Neural progenitor cell (in vitro differentiated cells): Measurements from ENCODE around the gene TMEM186.

ENCODE experiments used
- CTCF ChIP-seq: fragments of 200-600 bp; sonication (generic); IDR thresholded peaks from 2 replicates; pipeline ENCODE4 v1.5.1; 2017; ENCODE audit warnings: antibody characterized with exemption, mild to moderate bottlenecking
- EZH2 ChIP-seq: fragments of 200-600 bp; sonication (generic); IDR thresholded peaks from 2 replicates; pipeline ENCODE4 v1.6.1; 2017; ENCODE audit warnings: antibody characterized with exemption, mild to moderate bottlenecking, moderate library complexity

- TF ChIP-seq EZH2 = no peak
- no peak for TF ChIP-seq CTCF
Measured at GRCh38 chr16:8782673-8783072, 14.8 kb downstream of the TMEM186 start.
